A673 (cell line): ENCODE measurements around the gene AGAP1. TPM values are rescaled to one million over a fixed set of nuclear protein-coding genes. Genes with fewer than 3 reads are reported as not detected.
A peak's percentile ranks its signal among the peaks of the same experiment; 100 is the strongest.

ENCODE experiments used
- BruUV-seq: library from RNA; stranded (reverse); fragments of 400-500 nt; replicated peaks from 2 replicates; lab custom pipeline; 2021; lab: Mats Ljungman, UMichigan
- CTCF ChIA-PET: fragments of 300-600 bp; sonication (Branson Sonifier 250); formaldehyde crosslinking; loops from one replicate; lab custom pipeline; 2022; ENCODE audit warnings: antibody characterized with exemption; lab: Charles Lee
- POLR2A ChIA-PET: fragments of 300-600 bp; sonication (Branson Sonifier 250); formaldehyde crosslinking; loops from one replicate; lab custom pipeline; 2022; ENCODE audit warnings: antibody characterized with exemption; ENCODE audit not compliant: low non-redundant PET; lab: Charles Lee
- DNase-seq: peaks from one replicate; pipeline ENCODE4 v3.0.0-alpha.2; 2015; ENCODE audit warnings: low spot score
- H3K27ac ChIP-seq: fragments of 200-600 bp; sonication (generic); 2 replicates; pipeline ENCODE4 v1.5.1; 2016; ENCODE audit warnings: mixed run types, low read depth, mild to moderate bottlenecking, mixed read lengths, antibody characterized with exemption, low read length; ENCODE audit not compliant: poor library complexity, severe bottlenecking
- H3K27me3 ChIP-seq: fragments of 200-600 bp; sonication (generic); replicated peaks from 2 replicates; pipeline ENCODE4 v1.6.1; 2017; ENCODE audit warnings: mixed run types, low read depth, mild to moderate bottlenecking, mixed read lengths, antibody characterized with exemption, low read length; ENCODE audit not compliant: insufficient read depth, poor library complexity
- H3K36me3 ChIP-seq: fragments of 200-600 bp; sonication (generic); 2 replicates; pipeline ENCODE4 v1.6.1; 2016; ENCODE audit warnings: mixed run types, mild to moderate bottlenecking, mixed read lengths, antibody characterized with exemption, low read length; ENCODE audit not compliant: insufficient read depth, poor library complexity, severe bottlenecking
- H3K4me1 ChIP-seq: fragments of 200-600 bp; sonication (generic); 2 replicates; pipeline ENCODE4 v1.6.1; 2017; ENCODE audit warnings: mixed run types, mild to moderate bottlenecking, mixed read lengths, antibody characterized with exemption, low read length; ENCODE audit not compliant: insufficient read depth, poor library complexity, severe bottlenecking
- H3K4me3 ChIP-seq: fragments of 200-600 bp; sonication (generic); 2 replicates; pipeline ENCODE4 v1.5.1; 2016; ENCODE audit warnings: low read depth, mixed run types, mild to moderate bottlenecking, mixed read lengths, low read length; ENCODE audit not compliant: poor library complexity, severe bottlenecking
- H3K9me3 ChIP-seq: fragments of 200-600 bp; sonication (generic); 2 replicates; pipeline ENCODE4 v1.6.1; 2016; ENCODE audit warnings: mixed run types, low read depth, mild to moderate bottlenecking, mixed read lengths, antibody characterized with exemption, low read length; ENCODE audit not compliant: poor library complexity, severe bottlenecking
- CTCF ChIP-seq: fragments of 300-800, 200-600 bp; sonication (generic); conservative IDR thresholded peaks from 2 replicates; pipeline ENCODE4 v1.5.1; 2017; ENCODE audit warnings: low read depth, mild to moderate bottlenecking, antibody characterized with exemption, low read length, moderate library complexity, mixed read lengths
- EZH2 ChIP-seq: fragments of 200-600 bp; sonication (generic); IDR thresholded peaks from 2 replicates; pipeline ENCODE4 v1.6.1; 2017; ENCODE audit warnings: borderline replicate concordance, low read depth, mild to moderate bottlenecking, mixed read lengths, antibody characterized with exemption, low read length; ENCODE audit not compliant: poor library complexity, severe bottlenecking
- intact Hi-C: fragments of 100-400 bp; cut with micrococcal nuclease; formaldehyde crosslinking; loops from one replicate; pipeline ENCODE4 v1.10.0; 2022; ENCODE audit not compliant: unreplicated experiment
- total RNA-seq: library from RNA; stranded (reverse); gene quantifications from 2 replicates; pipeline ENCODE4 v1.2.3, GENCODE V29; 2021

Gene AGAP1
- total RNA-seq, 1 experiment from 2014 or later: 25.3 TPM

DNA sequence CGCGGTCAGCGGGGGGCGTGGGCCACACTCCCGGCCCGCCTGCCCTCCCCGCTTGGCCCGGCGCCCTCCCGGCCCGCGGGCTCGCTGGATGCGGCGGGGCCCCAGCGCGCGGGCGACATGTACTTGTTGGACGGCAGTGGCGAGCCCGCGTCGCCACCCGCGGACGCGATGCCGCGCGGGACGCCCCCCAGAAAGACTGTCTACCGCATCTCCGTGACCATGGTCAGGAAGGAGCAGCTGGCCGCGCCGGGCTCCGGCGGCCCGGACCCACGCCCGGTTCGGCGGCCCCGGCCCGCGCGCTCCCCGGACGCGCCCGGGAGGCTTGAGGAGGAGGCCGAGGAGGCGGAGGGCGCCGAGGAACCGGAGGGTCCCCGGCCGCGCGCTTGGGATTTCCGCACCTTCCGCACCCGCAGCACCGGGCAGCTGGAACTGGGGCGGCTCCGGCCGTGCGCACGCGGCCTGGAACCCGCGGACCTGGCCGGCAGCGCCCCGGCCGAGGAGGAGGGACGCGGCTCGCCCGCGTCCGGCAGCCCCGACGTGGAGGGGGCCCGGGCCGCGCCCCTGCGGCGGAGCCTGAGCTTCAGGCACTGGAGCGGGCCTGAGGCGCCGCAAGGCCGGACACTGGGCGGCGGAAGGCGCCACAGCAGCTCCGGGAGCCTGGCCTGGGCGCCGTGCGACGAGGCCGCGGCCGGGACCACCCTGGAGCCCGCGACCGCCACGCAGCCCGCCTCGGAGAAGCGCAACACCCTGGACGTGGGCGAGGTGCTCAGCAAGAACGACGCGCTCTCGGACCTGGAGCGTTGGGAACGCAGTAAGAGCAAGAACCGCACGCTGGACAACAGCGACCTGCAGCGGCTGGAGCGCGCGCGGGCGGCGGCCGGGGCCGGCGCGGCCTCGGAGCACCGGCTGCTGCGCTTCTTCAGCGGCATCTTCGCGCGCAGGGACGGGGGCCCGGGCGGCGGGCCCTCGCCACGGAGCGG lies 176.4 kb downstream of the AGAP1 start:
- intact Hi-C loops: loop anchor here (1.0 kb wide), 1 partner anchor 75 kb away; no protein-coding TSS in a partner anchor
- ChIA-PET POLR2A (no interaction called here), CTCF (no interaction called here)
- DNase-seq: peak; percentile 62
- peaks cover 4% of the 10 kb centered on the region for H3K27me3 ChIP-seq
- peak overlapping the region; percentile 50 for H3K4me3 ChIP-seq
- H3K36me3 ChIP-seq: no peaks in the 10 kb centered on the region
- peaks cover 15% of the 10 kb centered on the region for H3K4me1 ChIP-seq
- no peaks in the 10 kb centered on the region for H3K9me3 ChIP-seq
- BruUV-seq: no TSS peak
- H3K27ac ChIP-seq: no peak overlapping the region
- TF ChIP-seq EZH2 (no peak), CTCF (peak; percentile 43)

DNA sequence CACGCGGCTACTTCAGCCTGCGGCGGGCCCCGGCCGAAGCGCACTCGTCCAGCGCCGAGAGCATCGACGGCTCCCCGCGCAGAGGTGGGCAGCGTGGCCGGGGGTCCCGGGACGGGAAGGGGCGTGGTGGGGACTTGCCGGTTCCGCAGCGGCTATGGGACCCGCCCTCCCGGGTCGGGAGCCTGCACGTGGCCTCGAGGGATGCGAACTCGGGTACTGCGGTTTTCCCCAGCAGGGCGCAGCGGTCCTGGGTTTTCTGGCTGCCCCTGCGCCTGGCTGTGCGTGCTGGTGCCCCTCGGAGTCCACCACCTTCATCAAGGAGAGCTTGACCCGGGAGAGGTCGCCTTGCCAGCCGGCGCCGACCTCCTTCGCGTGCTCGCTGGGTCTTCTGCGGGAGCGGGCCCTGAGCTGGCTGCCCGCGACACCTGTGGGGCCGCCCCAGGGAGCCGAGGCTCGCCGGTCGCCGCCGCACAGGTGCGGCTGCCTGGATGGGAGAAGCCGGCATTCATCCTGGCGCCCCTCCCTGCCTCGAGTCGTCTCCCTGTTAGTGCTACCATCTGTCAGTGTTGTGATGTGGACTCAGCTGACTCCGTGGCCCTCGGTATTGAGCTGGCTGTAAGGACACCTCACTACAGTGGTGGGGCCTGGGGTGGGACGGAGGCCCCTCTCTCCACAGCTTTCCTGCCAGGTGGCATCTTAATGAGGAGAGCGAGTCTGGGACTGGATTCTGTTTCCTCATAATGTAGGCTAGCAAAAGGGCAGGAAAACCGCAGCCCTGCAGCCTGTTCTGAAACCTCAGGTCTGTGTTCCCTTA lies 177.3 kb downstream of the AGAP1 start:
- BruUV-seq: no TSS peak
- H3K4me1 ChIP-seq: peaks cover 6% of the 10 kb centered on the region
- peaks cover 4% of the 10 kb centered on the region for H3K27me3 ChIP-seq
- peak overlapping the region; percentile 50 for H3K4me3 ChIP-seq
- H3K27ac ChIP-seq: no peak overlapping the region
- no peak for TF ChIP-seq EZH2
- TF ChIP-seq CTCF: no peak
- no peaks in the 10 kb centered on the region for H3K36me3 ChIP-seq
- H3K9me3 ChIP-seq: no peaks in the 10 kb centered on the region
- intact Hi-C loops: loop anchor here (1.0 kb wide), 1 partner anchor 76 kb away; no protein-coding TSS in a partner anchor
- DNase-seq: no peak
- CTCF ChIA-PET: no interaction called here
- POLR2A ChIA-PET: no interaction called here

- Histone ChIP-seq H3K27ac (no peak overlapping the region), H3K36me3 (no peaks in the 10 kb centered on the region), H3K4me3 (no peak overlapping the region), H3K27me3 (peaks cover 4% of the 10 kb centered on the region), H3K4me1 (no peaks in the 10 kb centered on the region), H3K9me3 (no peaks in the 10 kb centered on the region)
- POLR2A ChIA-PET: no interaction called here
- no peak for TF ChIP-seq CTCF
- no peak for TF ChIP-seq EZH2
- intact Hi-C loops: no loop called here
- CTCF ChIA-PET: no interaction called here
- DNase-seq: no peak
- no TSS peak for BruUV-seq
Measured at GRCh38 chr2:235672720-235673119, 178.9 kb downstream of the AGAP1 start.
